Naive thymus-derived CD4-positive, alpha-beta T cell (primary cell): ENCODE measurements around the gene DQX1. TPM values are rescaled to one million over a fixed set of nuclear protein-coding genes. Genes with fewer than 3 reads are reported as not detected.

Source experiments
- polyA plus RNA-seq, 2 donors: library from polyadenylated mRNA; unstranded; fragments of 300-500 nt; fragmentation: Illumina TruSeq; gene quantifications; one replicate each; pipeline ENCODE4 v1.2.3, GENCODE V29; 2021
- total RNA-seq, 6 experiments: library from RNA in 5 of 6; stranded (reverse) in 5 of 6; gene quantifications; 1 replicate in 5 of 6; 2 replicates in 1 of 6; pipeline ENCODE4 v1.2.3 and lab custom pipeline; 2021 to 2026

Gene DQX1
- total and polyA plus RNA-seq, 7 experiments from 2014 or later, result 0.13 to 0.95 (median 0.59) TPM; not detected in 2

Other genes starting within 250 kb of the DQX1 start
- 10 to 100 TPM in 4 of 5 experiments, 1 to 10 TPM in 1; 2.0 to 20.8 (median 18.5) TPM for gene SLC4A5, start 182.8 kb downstream of the DQX1 start, total RNA-seq
- 1 to 10 TPM in 1 of 2 donors, under 1 TPM in 1; 0.59 to 3.3 TPM for gene SLC4A5, start 182.8 kb downstream of the DQX1 start, polyA plus RNA-seq
- gene DCTN1, start 145.9 kb downstream of the DQX1 start, total RNA-seq, result 100 to 1,000 TPM in 2 of 5 experiments, 10 to 100 TPM in 3; 73.6 to 113 (median 98.5) TPM
- 10 to 100 TPM; 52.1 to 77.2 TPM for gene DCTN1, start 145.9 kb downstream of the DQX1 start, polyA plus RNA-seq
- 10 to 100 TPM in 1 of 5 experiments, 1 to 10 TPM in 4; 4.3 to 10.5 (median 6.8) TPM for gene C2orf81, start 104.6 kb downstream of the DQX1 start, total RNA-seq
- 1 to 10 TPM; 7.9 to 8.6 TPM for gene C2orf81, start 104.6 kb downstream of the DQX1 start, polyA plus RNA-seq
- gene WDR54, start 104.5 kb downstream of the DQX1 start, total RNA-seq, result 10 to 100 TPM; 26.5 to 78.5 (median 30.8) TPM
- 10 to 100 TPM; 38.8 to 68.2 TPM for gene WDR54, start 104.5 kb downstream of the DQX1 start, polyA plus RNA-seq
- gene RTKN, start 84.3 kb downstream of the DQX1 start, total RNA-seq, result 1 to 10 TPM in 2 of 5 experiments, under 1 TPM in 1, not detected in 2; 0.97 to 1.5 (median 1.3) TPM
- under 1 TPM; 0.26 to 0.28 TPM for gene RTKN, start 84.3 kb downstream of the DQX1 start, polyA plus RNA-seq
- gene INO80B, start 71.1 kb downstream of the DQX1 start, total RNA-seq, result 10 to 100 TPM; 42.1 to 96.5 (median 46.8) TPM
- gene INO80B, start 71.1 kb downstream of the DQX1 start, polyA plus RNA-seq, result 10 to 100 TPM; 11.6 TPM
- gene WBP1, start 67.8 kb downstream of the DQX1 start, total RNA-seq, result 100 to 1,000 TPM in 2 of 5 experiments, 10 to 100 TPM in 3; 53.6 to 127 (median 85.4) TPM
- gene WBP1, start 67.8 kb downstream of the DQX1 start, polyA plus RNA-seq, result 10 to 100 TPM; 33.3 to 45.4 TPM
- 10 to 100 TPM; 61.0 to 88.5 (median 74.3) TPM for gene MOGS, start 60.8 kb downstream of the DQX1 start, total RNA-seq
- gene MOGS, start 60.8 kb downstream of the DQX1 start, polyA plus RNA-seq, result 10 to 100 TPM; 31.2 to 40.7 TPM
- gene MRPL53, start 53.6 kb downstream of the DQX1 start, total RNA-seq, result 100 to 1,000 TPM in 2 of 5 experiments, 10 to 100 TPM in 3; 45.7 to 108 (median 94.5) TPM
- gene MRPL53, start 53.6 kb downstream of the DQX1 start, polyA plus RNA-seq, result 100 to 1,000 TPM; 138 to 175 TPM
- 10 to 100 TPM; 21.4 to 75.2 (median 33.8) TPM for gene CCDC142, start 43.2 kb downstream of the DQX1 start, total RNA-seq
- gene CCDC142, start 43.2 kb downstream of the DQX1 start, polyA plus RNA-seq, result 10 to 100 TPM; 13.1 to 23.9 TPM
- 10 to 100 TPM; 35.5 to 50.4 (median 43.6) TPM for gene TTC31, start 43.1 kb downstream of the DQX1 start, total RNA-seq
- 10 to 100 TPM; 19.8 to 24.5 TPM for gene TTC31, start 43.1 kb downstream of the DQX1 start, polyA plus RNA-seq
- gene LBX2, start 26.6 kb downstream of the DQX1 start, total RNA-seq, result under 1 TPM in 2 of 5 experiments, not detected in 3; 0.44 to 0.65 TPM
- not detected for gene LBX2, start 26.6 kb downstream of the DQX1 start, polyA plus RNA-seq
- 10 to 100 TPM; 25.7 to 37.0 (median 31.2) TPM for gene PCGF1, start 18.5 kb downstream of the DQX1 start, total RNA-seq
- gene PCGF1, start 18.5 kb downstream of the DQX1 start, polyA plus RNA-seq, result 10 to 100 TPM in 1 of 2 donors, 1 to 10 TPM in 1; 9.0 to 25.0 TPM
- gene TLX2, start 11.8 kb downstream of the DQX1 start, total RNA-seq, result under 1 TPM in 2 of 5 experiments, not detected in 3; 0.34 to 0.66 TPM
- not detected for gene TLX2, start 11.8 kb downstream of the DQX1 start, polyA plus RNA-seq
- 100 to 1,000 TPM; 121 to 160 (median 144) TPM for gene AUP1, start 3.5 kb upstream of the DQX1 start, total RNA-seq
- gene AUP1, start 3.5 kb upstream of the DQX1 start, polyA plus RNA-seq, result 10 to 100 TPM; 69.7 to 73.6 TPM
- 10 to 100 TPM; 16.9 to 46.2 (median 37.7) TPM for gene HTRA2, start 3.7 kb upstream of the DQX1 start, total RNA-seq
- gene HTRA2, start 3.7 kb upstream of the DQX1 start, polyA plus RNA-seq, result 10 to 100 TPM; 22.4 to 22.6 TPM
- 1 to 10 TPM in 2 of 5 experiments, under 1 TPM in 3; 0.50 to 6.9 (median 0.81) TPM for gene LOXL3, start 27.7 kb upstream of the DQX1 start, total RNA-seq
- gene LOXL3, start 27.7 kb upstream of the DQX1 start, polyA plus RNA-seq, result under 1 TPM in 1 of 2 donors, not detected in 1; 0.17 TPM
- gene DOK1, start 28.5 kb upstream of the DQX1 start, total RNA-seq, result 10 to 100 TPM in 4 of 5 experiments, 1 to 10 TPM in 1; 7.0 to 39.5 (median 32.9) TPM
- 10 to 100 TPM; 11.8 to 24.2 TPM for gene DOK1, start 28.5 kb upstream of the DQX1 start, polyA plus RNA-seq
- gene M1AP, start 122.1 kb upstream of the DQX1 start, total RNA-seq, result under 1 TPM in 1 of 5 experiments, not detected in 4; 0.39 TPM
- not detected for gene M1AP, start 122.1 kb upstream of the DQX1 start, polyA plus RNA-seq
- gene SEMA4F, start 128.0 kb upstream of the DQX1 start, total RNA-seq, result 10 to 100 TPM in 3 of 5 experiments, 1 to 10 TPM in 2; 5.7 to 23.6 (median 11.0) TPM
- 1 to 10 TPM; 6.9 to 8.6 TPM for gene SEMA4F, start 128.0 kb upstream of the DQX1 start, polyA plus RNA-seq